H9 (cell line): ENCODE results near the gene SORD. TPM values are rescaled to one million over a fixed set of nuclear protein-coding genes. Genes with fewer than 3 reads are reported as not detected.
"Not testable (repeated sequence)": the region's sequence is repeated elsewhere in the genome, so short reads cannot be mapped to it uniquely, and the experiment has no call there.

ENCODE experiments used
- DNase-seq: peaks from one replicate; pipeline ENCODE4 v3.0.0-alpha.2; 2017
- H2AFZ ChIP-seq: one replicate; pipeline ENCODE4 v1.6.1; 2013; ENCODE audit warnings: mild to moderate bottlenecking, low read length, control low read depth, moderate library complexity
- H2AK5ac ChIP-seq: 2 replicates; pipeline ENCODE4 v1.6.1; 2013; ENCODE audit warnings: low read length, control low read depth, mixed read lengths; ENCODE audit not compliant: insufficient read length
- H2BK120ac ChIP-seq: one replicate; pipeline ENCODE4 v1.6.1; 2013; ENCODE audit warnings: low read depth, mild to moderate bottlenecking, low read length, control low read depth, inconsistent platforms; ENCODE audit not compliant: poor library complexity, severe bottlenecking
- H2BK12ac ChIP-seq: 2 replicates; pipeline ENCODE4 v1.6.1; 2013; ENCODE audit warnings: low read length, control low read depth, mixed read lengths, low read depth; ENCODE audit not compliant: insufficient read length
- H2BK15ac ChIP-seq: 2 replicates; pipeline ENCODE4 v1.6.1; 2013; ENCODE audit warnings: low read depth, low read length, control low read depth
- H2BK20ac ChIP-seq: one replicate; pipeline ENCODE4 v1.6.1; 2013; ENCODE audit warnings: low read depth, mild to moderate bottlenecking, low read length, control low read depth, inconsistent platforms; ENCODE audit not compliant: poor library complexity, severe bottlenecking
- H2BK5ac ChIP-seq: 2 replicates; pipeline ENCODE4 v1.6.1; 2013; ENCODE audit warnings: low read length, control low read depth, mixed read lengths; ENCODE audit not compliant: insufficient read length
- H3K14ac ChIP-seq: 2 replicates; pipeline ENCODE4 v1.6.1; 2013; ENCODE audit warnings: low read length, control low read depth; ENCODE audit not compliant: insufficient read depth
- H3K18ac ChIP-seq: 2 replicates; pipeline ENCODE4 v1.6.1; 2013; ENCODE audit warnings: low read depth, mild to moderate bottlenecking, mixed read lengths, low read length, control low read depth; ENCODE audit not compliant: insufficient read length
- H3K23ac ChIP-seq: 2 replicates; pipeline ENCODE4 v1.6.1; 2013; ENCODE audit warnings: low read length, control low read depth, mixed read lengths, low read depth; ENCODE audit not compliant: insufficient read length
- H3K23me2 ChIP-seq: 2 replicates; pipeline ENCODE4 v1.6.1; 2013; ENCODE audit warnings: low read depth, mild to moderate bottlenecking, mixed read lengths, low read length, control low read depth; ENCODE audit not compliant: insufficient read length, poor library complexity, severe bottlenecking
- H3K27ac ChIP-seq: 2 replicates; pipeline ENCODE4 v1.5.1; 2013; ENCODE audit warnings: low read length, control low read depth, mixed read lengths, low read depth; ENCODE audit not compliant: insufficient read length
- H3K27me3 ChIP-seq: 2 replicates; pipeline ENCODE4 v1.6.1; 2013; ENCODE audit warnings: low read length, control low read depth, inconsistent platforms; ENCODE audit not compliant: insufficient read depth
- H3K4ac ChIP-seq: 2 replicates; pipeline ENCODE4 v1.6.1; 2013; ENCODE audit warnings: low read depth, mild to moderate bottlenecking, control low read depth, inconsistent platforms, low read length, moderate library complexity
- H3K4me1 ChIP-seq: 2 replicates; pipeline ENCODE4 v1.6.1; 2013; ENCODE audit warnings: low read length, control low read depth, inconsistent platforms; ENCODE audit not compliant: insufficient read depth
- H3K4me2 ChIP-seq: 2 replicates; pipeline ENCODE4 v1.6.1; 2013; ENCODE audit warnings: low read length, control low read depth, mixed read lengths; ENCODE audit not compliant: insufficient read length, insufficient read depth
- H3K56ac ChIP-seq: 2 replicates; pipeline ENCODE4 v1.6.1; 2013; ENCODE audit warnings: low read depth, mild to moderate bottlenecking, mixed read lengths, low read length, control low read depth; ENCODE audit not compliant: insufficient read length
- H3K79me1 ChIP-seq: 2 replicates; pipeline ENCODE4 v1.6.1; 2013; ENCODE audit warnings: low read depth, mild to moderate bottlenecking, moderate library complexity, low read length, control low read depth, inconsistent platforms; ENCODE audit not compliant: insufficient read depth, poor library complexity, severe bottlenecking
- H3K79me2 ChIP-seq: 2 replicates; pipeline ENCODE4 v1.6.1; 2013; ENCODE audit warnings: low read length, control low read depth, inconsistent platforms; ENCODE audit not compliant: insufficient read depth
- H3K9ac ChIP-seq: 2 replicates; pipeline ENCODE4 v1.6.1; 2013; ENCODE audit warnings: low read length, control low read depth, mixed read lengths; ENCODE audit not compliant: insufficient read length; ENCODE audit errors: extremely low read depth
- H3K9me3 ChIP-seq: one replicate; pipeline ENCODE4 v1.6.1; 2013; ENCODE audit warnings: low read depth, low read length, inconsistent platforms; ENCODE audit not compliant: control insufficient read depth
- H3T11ph ChIP-seq: one replicate; pipeline ENCODE4 v1.6.1; 2013; ENCODE audit warnings: mild to moderate bottlenecking, low read length, control low read depth, inconsistent platforms
- H4K20me1 ChIP-seq: one replicate; pipeline ENCODE4 v1.6.1; 2013; ENCODE audit not compliant: control insufficient read depth, insufficient read length, insufficient read depth
- H4K5ac ChIP-seq: 2 replicates; pipeline ENCODE4 v1.6.1; 2013; ENCODE audit warnings: low read depth, mild to moderate bottlenecking, mixed read lengths, low read length, control low read depth; ENCODE audit not compliant: insufficient read length
- H4K8ac ChIP-seq: replicated peaks from 2 replicates; pipeline ENCODE4 v1.6.1; 2013; ENCODE audit warnings: low read length, control low read depth, mixed read lengths, low read depth; ENCODE audit not compliant: insufficient read length
- H4K91ac ChIP-seq: 2 replicates; pipeline ENCODE4 v1.6.1; 2013; ENCODE audit warnings: low read depth, mild to moderate bottlenecking, moderate library complexity, mixed read lengths, low read length, control low read depth; ENCODE audit not compliant: insufficient read length
- H3K27ac Mint-ChIP-seq, 3 experiments: 2 replicates in 2 of 3; 3 replicates in 1 of 3; pipeline ENCODE4 v1.8.0; 2020 to 2021; ENCODE audit warnings: mixed read lengths in 3 of 3, mild to moderate bottlenecking in 1 of 3, moderate library complexity in 1 of 3
- H3K27me3 Mint-ChIP-seq: 2 replicates; pipeline ENCODE4 v1.8.0; 2021; ENCODE audit warnings: low read depth, mild to moderate bottlenecking, moderate library complexity, mixed read lengths
- H3K36me3 Mint-ChIP-seq, 3 experiments: 2 replicates in 2 of 3; 3 replicates in 1 of 3; pipeline ENCODE4 v1.8.0; 2020 to 2021; ENCODE audit warnings: low read depth in 3 of 3, mixed read lengths in 3 of 3; ENCODE audit not compliant: insufficient read depth in 1 of 3
- H3K4me1 Mint-ChIP-seq, 2 experiments: 2 replicates each; pipeline ENCODE4 v1.8.0; 2020; ENCODE audit warnings: mixed read lengths in 2 of 2
- H3K4me3 Mint-ChIP-seq, 2 experiments: 2 replicates in 1 of 2; 3 replicates in 1 of 2; pipeline ENCODE4 v1.8.0; 2020 to 2021; ENCODE audit warnings: mild to moderate bottlenecking in 2 of 2, mixed read lengths in 2 of 2, moderate library complexity in 1 of 2
- H3K9me3 Mint-ChIP-seq, 2 experiments: 2 replicates in 1 of 2; 3 replicates in 1 of 2; pipeline ENCODE4 v1.8.0; 2020; ENCODE audit warnings: mild to moderate bottlenecking in 2 of 2, mixed read lengths in 2 of 2, moderate library complexity in 1 of 2
- CTCF ChIP-seq: fragments of 200-600 bp; sonication (generic); conservative IDR thresholded peaks from 3 replicates; pipeline ENCODE4 v1.8.0; 2021; ENCODE audit warnings: antibody characterized with exemption, mild to moderate bottlenecking
- WGBS: extraction: QIAGEN DNeasy Blood & Tissue Kit; methylation state at CpG from one replicate; pipeline ENCODE4 v1.1.7; 2013; ENCODE audit warnings: missing lambda C conversion rate, low lambda C conversion rate, mixed read lengths; ENCODE audit not compliant: insufficient read length; ENCODE audit errors: extremely low coverage; 5-methylcytosine and 5-hydroxymethylcytosine counted together
- total RNA-seq: library from RNA; stranded (reverse); gene quantifications from 2 replicates; pipeline ENCODE4 v1.2.1, GENCODE V29; 2021

Gene SORD
- total RNA-seq, 1 experiment from 2014 or later = 35.2 TPM

GRCh38 chr15:45064386-45064785 lies 41.4 kb downstream of the SORD start:
- peaks cover 20 to 43% (median 31%) of the 10 kb centered on the region in 3 experiments; a peak in 6 of 7 replicates for H3K36me3 Mint-ChIP-seq
- no peaks in the 10 kb centered on the region for H3K27me3 ChIP-seq
- H3K4me1 ChIP-seq = no peaks in the 10 kb centered on the region
- no peak overlapping the region for H4K8ac ChIP-seq
- no peak overlapping the region for H3K23ac ChIP-seq
- no peaks in the 10 kb centered on the region for H3K9me3 Mint-ChIP-seq
- H4K20me1 ChIP-seq = no peaks in the 10 kb centered on the region
- H3T11ph ChIP-seq = no peak overlapping the region
- no peak overlapping the region for H4K91ac ChIP-seq
- no peak for TF ChIP-seq CTCF
- H3K4me2 ChIP-seq = no peak overlapping the region
- H2BK5ac ChIP-seq = no peak overlapping the region
- H3K27ac ChIP-seq = no peak overlapping the region
- H4K5ac ChIP-seq = no peak overlapping the region
- no peaks in the 10 kb centered on the region for H3K9me3 ChIP-seq
- no CpG with 5 or more reads among the region's 4 CpGs for WGBS
- H2AFZ ChIP-seq = no peak overlapping the region
- no peak overlapping the region for H3K4me3 Mint-ChIP-seq
- no peaks in the 10 kb centered on the region for H3K79me1 ChIP-seq
- H3K9ac ChIP-seq = no peak overlapping the region
- no peaks in the 10 kb centered on the region for H3K27me3 Mint-ChIP-seq
- H3K4ac ChIP-seq = no peak overlapping the region
- H3K79me2 ChIP-seq = no peaks in the 10 kb centered on the region
- no peak overlapping the region for H3K14ac ChIP-seq
- H2BK120ac ChIP-seq = no peak overlapping the region
- H2AK5ac ChIP-seq = no peak overlapping the region
- H3K4me1 Mint-ChIP-seq = no peaks in the 10 kb centered on the region
- no peak for DNase-seq
- no peak overlapping the region for H2BK20ac ChIP-seq
- H2BK15ac ChIP-seq = no peak overlapping the region
- H2BK12ac ChIP-seq = no peak overlapping the region
- H3K56ac ChIP-seq = no peak overlapping the region
- H3K27ac Mint-ChIP-seq = no peak overlapping the region
- no peaks in the 10 kb centered on the region for H3K23me2 ChIP-seq
- no peak overlapping the region for H3K18ac ChIP-seq

DNA sequence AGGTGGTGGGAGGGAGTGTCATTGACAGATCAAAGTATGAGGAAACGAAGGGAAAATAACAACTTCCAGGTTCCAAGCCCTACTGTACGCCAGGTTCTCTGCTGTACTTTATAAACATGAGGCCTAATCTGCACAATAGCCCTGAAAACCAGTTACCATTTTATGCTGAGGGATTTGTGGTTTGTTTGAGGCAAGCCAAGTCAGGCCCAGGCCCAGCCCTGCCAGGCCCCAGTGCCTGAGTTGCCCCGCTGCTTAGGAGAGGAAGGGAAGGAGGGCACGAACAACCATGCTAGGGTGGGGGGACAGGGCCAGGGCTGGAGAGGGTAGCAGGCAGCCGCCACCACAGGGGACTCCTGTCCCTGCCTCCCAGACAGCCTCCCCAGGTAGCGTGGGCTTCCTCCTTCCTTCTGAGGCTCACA lies 47.0 kb downstream of the SORD start:
- H3T11ph ChIP-seq, H3K4me1 Mint-ChIP-seq, H3K9ac ChIP-seq, H3K4me1 ChIP-seq, H3K18ac ChIP-seq, H3K79me2 ChIP-seq, H2BK15ac ChIP-seq, H2AK5ac ChIP-seq, DNase-seq, H3K4me2 ChIP-seq, H3K9me3 ChIP-seq, H3K27ac ChIP-seq, H3K56ac ChIP-seq, H3K4ac ChIP-seq, H2AFZ ChIP-seq, H3K27ac Mint-ChIP-seq, H3K27me3 ChIP-seq, H3K23me2 ChIP-seq, H3K79me1 ChIP-seq, H4K91ac ChIP-seq, H3K9me3 Mint-ChIP-seq, H3K14ac ChIP-seq, H2BK20ac ChIP-seq, H4K8ac ChIP-seq, H3K27me3 Mint-ChIP-seq, H3K4me3 Mint-ChIP-seq, H2BK120ac ChIP-seq, H2BK5ac ChIP-seq, H4K5ac ChIP-seq, H2BK12ac ChIP-seq, H4K20me1 ChIP-seq, H3K23ac ChIP-seq: not testable (repeated sequence)
- no CpG with 5 or more reads among the region's 6 CpGs for WGBS
- peaks cover 15 to 32% (median 25%) of the 10 kb centered on the region in 3 experiments; a peak in 6 of 7 replicates for H3K36me3 Mint-ChIP-seq
